CD4-positive, alpha-beta T cell treated with Interferon gamma for 1 hour (primary cell): ENCODE results near the gene DDX24.
A peak's percentile ranks its signal among the peaks of the same experiment; 100 is the strongest.

ENCODE experiments used
- DNase-seq: peaks from one replicate; pipeline ENCODE4 v3.0.0-alpha.2; 2020

DDX24 gene

GRCh38 chr14:94004015-94004414 is 77.0 kb downstream of the DDX24 start:
- no peak for DNase-seq

GRCh38 chr14:94003397-94003796 is 77.6 kb downstream of the DDX24 start:
- no peak for DNase-seq

GRCh38 chr14:94001501-94002396 is 79.3 kb downstream of the DDX24 start:
- DNase-seq, result peak; percentile 58

GRCh38 chr14:94001016-94001415 is 80.0 kb downstream of the DDX24 start:
- no peak for DNase-seq

- no peak for DNase-seq
Observed at GRCh38 chr14:94000267-94000666, 80.7 kb downstream of the DDX24 start.

- DNase-seq, result no peak
Observed at GRCh38 chr14:93999573-93999972, 81.4 kb downstream of the DDX24 start.

GRCh38 chr14:93998871-93999403 is 82.1 kb downstream of the DDX24 start:
- DNase-seq, result no peak
